HFFc6 (cell line): ENCODE data around the gene STX12. TPM values are rescaled to one million over a fixed set of nuclear protein-coding genes. Genes with fewer than 3 reads are reported as not detected.
"Not testable (repeated sequence)": the region's sequence is repeated elsewhere in the genome, so short reads cannot be mapped to it uniquely, and the experiment has no call there.

Experiments used
- DNase-seq: peaks from one replicate; pipeline ENCODE4 v3.0.0-alpha.2; 2018
- H3K27ac Mint-ChIP-seq: 2 replicates; pipeline ENCODE4 v1.8.0; 2020; ENCODE audit warnings: mild to moderate bottlenecking, mixed read lengths
- H3K27me3 Mint-ChIP-seq: 2 replicates; pipeline ENCODE4 v1.8.0; 2021; ENCODE audit warnings: mild to moderate bottlenecking, moderate library complexity, mixed read lengths; ENCODE audit not compliant: insufficient read depth
- H3K36me3 Mint-ChIP-seq: 2 replicates; pipeline ENCODE4 v1.8.0; 2021; ENCODE audit warnings: low read depth, mixed read lengths
- H3K4me1 Mint-ChIP-seq: 2 replicates; pipeline ENCODE4 v1.8.0; 2020; ENCODE audit warnings: low read depth, mixed read lengths
- H3K4me3 Mint-ChIP-seq: 2 replicates; pipeline ENCODE4 v1.8.0; 2020; ENCODE audit warnings: mild to moderate bottlenecking, moderate library complexity, mixed read lengths
- H3K9me3 Mint-ChIP-seq: 2 replicates; pipeline ENCODE4 v1.8.0; 2020; ENCODE audit warnings: mild to moderate bottlenecking, mixed read lengths
- total RNA-seq, 6 experiments: library from RNA; stranded (reverse); fragmentation: NEBNext Ultra II Directional; extraction: Animal tissue kit (Norgen Biotek cat#: 25700); gene quantifications; 2 replicates in 1 of 6; 3 replicates in 5 of 6; pipeline ENCODE4 v1.2.3, GENCODE V29; 2021
- TF ChIP-seq, protein P1 (sequence below): fragments of 200-600 bp; sonication (generic); IDR thresholded peaks from 2 replicates; pipeline ENCODE4 v1.5.0; 2021; ENCODE audit warnings: antibody characterized with exemption, mild to moderate bottlenecking

STX12 gene
- total RNA-seq, 6 experiments from 2014 or later: 38.6 to 58.1 (median 46.2) TPM

DNA sequence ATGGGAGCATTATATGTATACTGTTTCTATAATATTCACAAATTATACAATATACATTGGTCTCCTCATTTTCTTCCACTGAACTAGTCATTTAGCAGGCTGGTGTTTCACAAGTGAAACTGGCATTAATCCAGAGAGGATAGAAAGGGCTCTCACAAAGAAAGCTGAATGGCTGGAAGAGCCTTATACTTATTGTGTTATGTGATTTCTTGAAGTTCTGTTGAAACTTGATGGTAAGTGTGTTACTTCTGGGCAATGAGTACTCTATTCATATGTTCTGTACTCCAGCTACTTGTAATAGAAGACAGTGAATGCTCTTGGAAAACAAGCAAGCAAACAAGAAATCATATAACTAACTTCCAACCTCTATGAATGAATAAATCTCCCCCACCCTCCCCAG lies 14.9 kb downstream of the STX12 start:
- DNase-seq: peak; percentile 30
- Mint-ChIP-seq H3K36me3 (peaks cover 13% of the 10 kb centered on the region), H3K4me1 (peaks cover 49% of the 10 kb centered on the region), H3K27ac (no peak overlapping the region; the same call in 1 of the 2 replicates), H3K4me3 (no peak overlapping the region), H3K27me3 (no peaks in the 10 kb centered on the region), H3K9me3 (no peaks in the 10 kb centered on the region)
- TF ChIP-seq, protein P1, sequence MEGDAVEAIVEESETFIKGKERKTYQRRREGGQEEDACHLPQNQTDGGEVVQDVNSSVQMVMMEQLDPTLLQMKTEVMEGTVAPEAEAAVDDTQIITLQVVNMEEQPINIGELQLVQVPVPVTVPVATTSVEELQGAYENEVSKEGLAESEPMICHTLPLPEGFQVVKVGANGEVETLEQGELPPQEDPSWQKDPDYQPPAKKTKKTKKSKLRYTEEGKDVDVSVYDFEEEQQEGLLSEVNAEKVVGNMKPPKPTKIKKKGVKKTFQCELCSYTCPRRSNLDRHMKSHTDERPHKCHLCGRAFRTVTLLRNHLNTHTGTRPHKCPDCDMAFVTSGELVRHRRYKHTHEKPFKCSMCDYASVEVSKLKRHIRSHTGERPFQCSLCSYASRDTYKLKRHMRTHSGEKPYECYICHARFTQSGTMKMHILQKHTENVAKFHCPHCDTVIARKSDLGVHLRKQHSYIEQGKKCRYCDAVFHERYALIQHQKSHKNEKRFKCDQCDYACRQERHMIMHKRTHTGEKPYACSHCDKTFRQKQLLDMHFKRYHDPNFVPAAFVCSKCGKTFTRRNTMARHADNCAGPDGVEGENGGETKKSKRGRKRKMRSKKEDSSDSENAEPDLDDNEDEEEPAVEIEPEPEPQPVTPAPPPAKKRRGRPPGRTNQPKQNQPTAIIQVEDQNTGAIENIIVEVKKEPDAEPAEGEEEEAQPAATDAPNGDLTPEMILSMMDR: no peak

- TF ChIP-seq, protein P1: no peak
- Mint-ChIP-seq H3K4me1 (peaks cover 45% of the 10 kb centered on the region), H3K9me3 (no peaks in the 10 kb centered on the region), H3K36me3 (peaks cover 18% of the 10 kb centered on the region), H3K27me3 (no peaks in the 10 kb centered on the region), H3K4me3 (no peak overlapping the region), H3K27ac (peak overlapping the region; percentile 78)
- DNase-seq: peak; percentile 11
Observed at GRCh38 chr1:27789540-27790041, 16.6 kb downstream of the STX12 start.

DNA sequence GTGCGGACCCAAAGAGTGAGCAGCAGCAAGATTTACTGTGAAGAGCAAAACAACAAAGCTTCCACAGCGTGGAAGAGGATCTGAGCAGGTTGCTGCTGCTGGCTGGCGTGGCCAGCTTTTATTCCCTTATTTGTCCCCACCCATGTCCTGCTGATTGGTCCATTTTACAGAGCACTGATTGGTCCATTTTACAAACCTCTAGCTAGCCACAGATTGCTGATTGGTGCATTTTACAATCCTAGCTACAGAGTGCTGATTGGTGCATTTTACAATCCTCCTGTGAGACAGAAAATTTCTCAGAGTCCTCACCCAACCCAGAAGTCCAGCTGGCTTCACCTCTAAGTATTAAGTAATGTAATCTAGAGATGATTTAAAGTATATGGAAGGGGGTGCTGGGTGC lies 17.3 kb downstream of the STX12 start:
- not testable (repeated sequence) for H3K27me3 Mint-ChIP-seq, H3K4me3 Mint-ChIP-seq, H3K9me3 Mint-ChIP-seq, DNase-seq, H3K27ac Mint-ChIP-seq
- peaks cover 38% of the 10 kb centered on the region for H3K4me1 Mint-ChIP-seq
- peaks cover 23% of the 10 kb centered on the region for H3K36me3 Mint-ChIP-seq

DNA sequence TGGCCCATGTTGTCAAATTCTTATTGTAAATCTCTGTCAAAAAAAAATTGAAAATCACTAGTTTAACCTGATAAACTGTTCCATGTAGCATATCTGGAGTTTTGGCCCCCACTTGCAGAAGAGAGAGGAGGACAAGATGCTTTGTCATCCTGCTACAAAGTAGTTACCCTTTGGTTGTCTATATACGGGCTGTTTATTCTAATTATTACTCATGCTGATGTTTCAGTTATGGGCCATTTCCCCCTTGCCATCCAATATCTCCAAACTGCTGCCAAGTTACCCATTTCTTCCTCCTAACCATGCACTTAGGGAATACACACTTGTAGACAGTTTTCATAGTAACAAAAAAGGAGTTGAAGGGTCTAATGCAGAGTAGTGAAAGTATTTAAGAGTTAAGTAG lies 22.6 kb downstream of the STX12 start:
- Mint-ChIP-seq H3K36me3 (peaks cover 39% of the 10 kb centered on the region), H3K4me3 (no peak overlapping the region), H3K27me3 (no peaks in the 10 kb centered on the region), H3K9me3 (no peaks in the 10 kb centered on the region), H3K4me1 (peaks cover 10% of the 10 kb centered on the region), H3K27ac (peak overlapping the region; percentile 36; the same call in 1 of the 2 replicates)
- TF ChIP-seq, protein P1: no peak
- no peak for DNase-seq

- H3K27ac Mint-ChIP-seq: no peak overlapping the region
- H3K9me3 Mint-ChIP-seq: no peaks in the 10 kb centered on the region
- H3K27me3 Mint-ChIP-seq: no peaks in the 10 kb centered on the region
- TF ChIP-seq, protein P1: no peak
- H3K4me1 Mint-ChIP-seq: no peaks in the 10 kb centered on the region
- H3K36me3 Mint-ChIP-seq: peaks cover 18% of the 10 kb centered on the region
- DNase-seq: no peak
- H3K4me3 Mint-ChIP-seq: no peak overlapping the region
Observed at GRCh38 chr1:27804791-27805190, 31.8 kb downstream of the STX12 start.

DNA sequence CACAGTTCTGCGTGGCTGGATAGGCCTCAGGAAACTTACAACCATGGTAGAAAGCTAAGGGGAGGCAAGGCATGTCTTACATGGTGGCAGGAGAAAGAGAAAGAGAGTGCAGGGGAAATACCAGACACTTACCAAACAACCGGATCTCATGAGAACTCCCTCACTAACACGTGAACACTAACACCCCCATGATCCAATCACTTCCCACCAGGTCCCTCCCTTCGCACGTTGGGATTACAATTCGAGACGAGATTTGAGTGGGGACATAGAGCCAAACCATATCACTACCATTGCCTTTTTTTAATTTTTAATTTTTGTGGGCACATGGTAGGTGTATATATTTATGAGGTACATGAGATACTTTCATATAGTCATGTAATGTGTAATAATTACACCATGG lies 33.7 kb downstream of the STX12 start:
- no peak for DNase-seq
- TF ChIP-seq, protein P1: no peak
- no peaks in the 10 kb centered on the region for H3K4me1 Mint-ChIP-seq
- H3K27me3 Mint-ChIP-seq: no peaks in the 10 kb centered on the region
- H3K4me3 Mint-ChIP-seq: no peak overlapping the region
- peaks cover 16% of the 10 kb centered on the region for H3K36me3 Mint-ChIP-seq
- no peaks in the 10 kb centered on the region for H3K9me3 Mint-ChIP-seq
- no peak overlapping the region for H3K27ac Mint-ChIP-seq
